GM12878 (cell line): Measurements from ENCODE around the gene PDK3.

ENCODE experiments used
- CTCF ChIP-seq, 3 experiments: IDR thresholded peaks in 2 of 3; conservative IDR thresholded peaks in 1 of 3; 2 replicates each; pipeline ENCODE4 v1.5.1; 2011; ENCODE audit warnings: low read depth in 3 of 3, low read length in 3 of 3, mild to moderate bottlenecking in 3 of 3, control low read depth in 2 of 3, moderate library complexity in 2 of 3, inconsistent platforms in 1 of 3, mixed read lengths in 1 of 3; ENCODE audit not compliant: control insufficient read depth in 2 of 3, insufficient read depth in 1 of 3; ENCODE audit errors: extremely low read depth in 1 of 3
- DPF2 ChIP-seq: fragments of 450-650 bp; IDR thresholded peaks from 2 replicates; pipeline ENCODE4 v1.6.1; 2017; ENCODE audit warnings: mild to moderate bottlenecking
- EGR1 ChIP-seq, 2 experiments: IDR thresholded peaks; 1 replicate in 1 of 2; 2 replicates in 1 of 2; pipeline ENCODE4 v1.6.1; 2011 to 2012; ENCODE audit warnings: low read depth in 2 of 2, low read length in 2 of 2, borderline replicate concordance in 1 of 2, mild to moderate bottlenecking in 1 of 2, moderate library complexity in 1 of 2
- EP300 ChIP-seq, 2 experiments: fragments of 150-350 bp in 1 of 2; IDR thresholded peaks; 2 replicates each; pipeline ENCODE4 v1.6.1; 2011 to 2012; ENCODE audit warnings: low read depth in 2 of 2, low read length in 2 of 2, borderline replicate concordance in 1 of 2, improper control_type of control experiment in 1 of 2, inconsistent platforms in 1 of 2; ENCODE audit not compliant: control insufficient read depth in 1 of 2
- ESRRA ChIP-seq: IDR thresholded peaks from 2 replicates; pipeline ENCODE4 v1.6.1; 2012; ENCODE audit warnings: mild to moderate bottlenecking, low read length, improper control_type of control experiment
- ETV6 ChIP-seq, 2 experiments: fragments of 450-650 bp in 1 of 2; IDR thresholded peaks in 1 of 2; conservative IDR thresholded peaks in 1 of 2; 2 replicates each; pipeline ENCODE4 v1.6.1; 2014; ENCODE audit warnings: antibody characterized with exemption in 1 of 2, borderline replicate concordance in 1 of 2, low read depth in 1 of 2, mild to moderate bottlenecking in 1 of 2, moderate library complexity in 1 of 2
- EZH2 ChIP-seq: IDR thresholded peaks from 2 replicates; pipeline ENCODE4 v1.6.1; 2012; ENCODE audit warnings: low read depth, mild to moderate bottlenecking, control low read depth, inconsistent platforms, low read length, borderline replicate concordance; ENCODE audit not compliant: control insufficient read depth
- JUND ChIP-seq: IDR thresholded peaks from 2 replicates; pipeline ENCODE4 v1.6.1; 2012; ENCODE audit warnings: low read depth, mild to moderate bottlenecking, low read length, improper control_type of control experiment, moderate library complexity
- NBN ChIP-seq: fragments of 450-650 bp; IDR thresholded peaks from 2 replicates; pipeline ENCODE4 v1.6.1; 2016
- POLR2A ChIP-seq: IDR thresholded peaks from 2 replicates; pipeline ENCODE4 v1.6.1; 2011; ENCODE audit warnings: low read depth, mild to moderate bottlenecking, low read length
- POLR2AphosphoS5 ChIP-seq: IDR thresholded peaks from 2 replicates; pipeline ENCODE4 v1.6.1; 2011; ENCODE audit warnings: mild to moderate bottlenecking, low read length, inconsistent platforms
- RAD21 ChIP-seq: IDR thresholded peaks from 2 replicates; pipeline ENCODE4 v1.6.1; 2011; ENCODE audit warnings: mild to moderate bottlenecking, low read depth, low read length, moderate library complexity; ENCODE audit not compliant: insufficient read depth
- REST ChIP-seq: IDR thresholded peaks from 2 replicates; pipeline ENCODE4 v1.6.1; 2012; ENCODE audit warnings: mild to moderate bottlenecking, low read depth, low read length
- TF ChIP-seq, protein P1 (sequence below): IDR thresholded peaks from 2 replicates; pipeline ENCODE4 v1.6.1; 2011; ENCODE audit warnings: low read depth, low read length, improper control_type of control experiment, borderline replicate concordance

DNA sequence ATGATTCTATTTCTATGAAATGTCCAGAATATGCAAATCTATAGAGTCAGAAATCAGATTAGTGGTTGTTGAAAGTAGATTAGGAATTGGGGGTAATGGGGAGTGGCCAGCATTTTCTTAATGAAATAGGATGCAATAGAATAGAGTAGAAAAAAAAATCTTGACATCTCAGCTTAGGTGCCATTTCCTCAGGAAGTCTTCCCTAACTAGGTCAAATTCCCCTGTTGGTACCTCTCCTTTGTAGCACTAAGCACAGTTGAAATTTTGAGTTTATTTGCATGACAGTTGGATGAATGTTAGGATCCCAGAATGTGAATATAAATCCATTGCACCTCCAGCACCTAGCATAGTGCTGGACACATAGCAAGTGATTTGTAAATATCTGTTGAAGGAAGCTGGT, 30.0 kb upstream of the PDK3 start:
- TF ChIP-seq CTCF (IDR thresholded peaks at IDR 0.05 in 2 of 3, conservative IDR thresholded peaks at IDR 0.05 in 1 of 3; ENCODE audit: control insufficient read depth in 2 of 3, extremely low read depth in 1 of 3, insufficient read depth in 1 of 3, low read depth in 3 of 3, low read length in 3 of 3) (no peak), NBN (no peak), EGR1 (IDR thresholded peaks at IDR 0.05; ENCODE audit: borderline replicate concordance in 1 of 2, low read depth in 2 of 2, low read length in 2 of 2) (no peak), RAD21 (no peak), EP300 (IDR thresholded peaks at IDR 0.05; ENCODE audit: borderline replicate concordance in 1 of 2, control insufficient read depth in 1 of 2, low read depth in 2 of 2, low read length in 2 of 2) (no peak), POLR2A (no peak), POLR2AphosphoS5 (no peak), JUND (no peak), ESRRA (no peak), REST (no peak), ETV6 (conservative IDR thresholded peaks at IDR 0.05 in 1 of 2, IDR thresholded peaks at IDR 0.05 in 1 of 2; ENCODE audit: borderline replicate concordance in 1 of 2, low read depth in 1 of 2) (no peak), EZH2 (no peak), DPF2 (no peak)
- TF ChIP-seq, protein P1, sequence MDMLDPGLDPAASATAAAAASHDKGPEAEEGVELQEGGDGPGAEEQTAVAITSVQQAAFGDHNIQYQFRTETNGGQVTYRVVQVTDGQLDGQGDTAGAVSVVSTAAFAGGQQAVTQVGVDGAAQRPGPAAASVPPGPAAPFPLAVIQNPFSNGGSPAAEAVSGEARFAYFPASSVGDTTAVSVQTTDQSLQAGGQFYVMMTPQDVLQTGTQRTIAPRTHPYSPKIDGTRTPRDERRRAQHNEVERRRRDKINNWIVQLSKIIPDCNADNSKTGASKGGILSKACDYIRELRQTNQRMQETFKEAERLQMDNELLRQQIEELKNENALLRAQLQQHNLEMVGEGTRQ = no peak
